Epithelial cell of esophagus (primary cell): ENCODE results near the gene BANF1.

Source experiments
- DNase-seq: peaks from one replicate; pipeline ENCODE4 v3.0.0; 2010; ENCODE audit warnings: low read depth
- H3K4me3 ChIP-seq: 2 replicates; pipeline ENCODE4 v1.5.1; 2011; ENCODE audit warnings: mild to moderate bottlenecking, low read length, control low read depth
- CTCF ChIP-seq: IDR thresholded peaks from 2 replicates; pipeline ENCODE4 v1.5.1; 2011; ENCODE audit warnings: low read depth, mild to moderate bottlenecking, low read length, control low read depth, inconsistent platforms; ENCODE audit not compliant: insufficient read depth; ENCODE audit errors: missing control alignments

BANF1 gene

DNA sequence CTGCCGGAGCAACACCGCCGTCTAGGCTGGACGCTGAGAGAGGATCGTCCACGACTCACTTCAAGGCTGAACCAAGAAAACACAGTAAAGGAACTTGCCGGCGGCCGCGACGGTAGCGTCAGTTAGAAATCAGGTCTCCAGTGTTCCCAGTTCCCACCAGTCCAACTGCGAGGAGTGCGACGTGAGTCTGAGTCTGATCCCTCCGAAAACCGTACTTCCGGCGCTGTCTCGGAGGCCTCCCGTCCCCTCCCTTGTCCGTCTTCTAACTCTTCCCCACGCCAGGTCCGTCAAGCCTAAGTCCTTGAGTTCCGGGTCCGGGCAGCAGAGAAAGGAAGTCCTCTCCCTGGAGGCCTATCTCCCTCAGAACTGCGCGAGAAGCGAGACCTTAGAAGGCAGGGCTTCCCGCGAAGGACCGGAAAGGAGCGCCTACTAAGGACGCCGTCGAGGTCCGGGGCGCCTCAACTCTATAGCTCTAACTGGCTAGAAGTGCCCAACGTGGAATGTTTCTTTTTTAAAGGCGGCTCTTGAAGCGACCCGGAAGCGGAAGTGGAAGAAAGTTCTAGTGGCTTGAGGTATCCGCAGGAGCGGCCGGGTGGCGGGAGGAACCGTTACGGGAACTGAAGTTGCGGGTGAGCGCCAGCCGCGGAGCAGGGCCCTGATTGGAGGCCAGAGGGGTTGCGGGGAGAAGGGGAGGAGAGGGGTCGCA is at the start of gene BANF1, which contains the start of gene EIF1AD:
TSS of gene BANF1 (plus strand) at position 562 of the 706 bp plus-strand sequence. CDS start 748 bp downstream, outside the sequence.
TSS of gene EIF1AD (minus strand) at position 216 of the 706 bp plus-strand sequence. CDS start 1,768 bp downstream, outside the sequence.
- no peak for TF ChIP-seq CTCF
- peak within 1 kb of the TSS; percentile 94 for H3K4me3 ChIP-seq

GRCh38 chr11:65953471-65953870 is 48.8 kb upstream of the BANF1 start:
- no peak for TF ChIP-seq CTCF
- DNase-seq, result no peak
- H3K4me3 ChIP-seq, result no peak overlapping the region

More for the DNA sequence above, at the start of gene BANF1, which contains the start of gene EIF1AD:
- DNase-seq, result peak; percentile 99

- H3K4me3 ChIP-seq, result no peak overlapping the region
- no peak for TF ChIP-seq CTCF
- peak; percentile 83 for DNase-seq
These were observed 47.5 kb upstream of the BANF1 start for GRCh38 chr11:65954771-65955170.

DNA sequence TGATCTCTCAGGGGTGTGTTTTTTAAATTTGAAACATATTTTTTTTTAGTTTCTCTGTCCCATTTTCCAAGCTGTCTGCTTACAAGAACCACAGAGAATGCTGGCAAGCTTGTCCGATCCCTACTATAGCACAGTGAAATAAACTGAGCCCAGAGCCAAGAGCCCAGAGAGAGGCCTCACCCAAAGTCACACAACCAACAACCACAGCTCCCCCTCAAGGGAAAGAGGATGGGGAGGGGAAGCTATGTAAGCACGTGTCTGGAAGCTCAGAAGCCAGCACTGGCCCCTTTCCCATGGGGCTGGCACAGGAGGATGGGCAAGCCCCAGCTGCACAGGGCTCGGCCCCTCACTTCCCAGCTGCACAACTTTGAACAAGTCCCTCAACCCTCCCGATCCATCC is 44.0 kb upstream of the BANF1 start:
- no peak overlapping the region for H3K4me3 ChIP-seq
- DNase-seq, result no peak
- no peak for TF ChIP-seq CTCF

- no peak for TF ChIP-seq CTCF
- H3K4me3 ChIP-seq, result no peak overlapping the region
- DNase-seq, result no peak
These were observed 43.4 kb upstream of the BANF1 start for GRCh38 chr11:65958774-65959420.

- peak overlapping the region; percentile 83 for H3K4me3 ChIP-seq
- no peak for DNase-seq
- no peak for TF ChIP-seq CTCF
These were observed 41.5 kb upstream of the BANF1 start for GRCh38 chr11:65960824-65961266.
